ENCODE data around the gene DCDC2C.
"Not testable (repeated sequence)": the region's sequence is repeated elsewhere in the genome, so short reads cannot be mapped to it uniquely, and the experiment has no call there.

- not testable (repeated sequence) for TF ChIP-seq CTCF (IDR thresholded peaks at IDR 0.05; ENCODE audit: low read depth, low read length); EZH2phosphoT487 (IDR thresholded peaks at IDR 0.05; ENCODE audit: low read depth)
These were observed 42.7 kb upstream of the DCDC2C start for GRCh38 chr2:3660640-3661039.
